DMS 273 (cell line): ENCODE data around the gene LYPD6B.
A peak's percentile ranks its signal among the peaks of the same experiment; 100 is the strongest.

Source experiments
- DNase-seq: peaks from one replicate; lab custom pipeline; 2025; ENCODE audit not compliant: unreplicated experiment; lab: John Stamatoyannopoulos, UW

The LYPD6B gene

DNA sequence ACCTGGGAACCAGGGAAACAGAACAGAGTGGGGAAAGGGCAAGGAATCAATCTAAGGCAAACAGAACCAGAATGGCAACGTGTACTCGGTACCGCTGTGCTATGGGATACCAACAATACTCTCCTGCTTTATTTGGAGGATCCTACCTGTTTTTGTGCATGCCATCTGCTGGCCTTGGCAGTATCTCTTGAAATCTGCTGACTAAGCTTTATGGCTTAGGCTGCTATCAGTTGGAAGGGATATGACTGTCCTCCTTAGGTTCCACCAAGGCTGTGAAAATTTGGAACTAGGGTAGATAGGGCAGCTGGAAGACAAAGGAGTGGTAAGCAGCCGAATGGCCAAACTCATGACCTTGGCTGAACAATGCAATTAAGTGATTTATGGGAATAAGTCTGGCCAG lies 220.6 kb downstream of the LYPD6B start:
- no peak for DNase-seq

DNA sequence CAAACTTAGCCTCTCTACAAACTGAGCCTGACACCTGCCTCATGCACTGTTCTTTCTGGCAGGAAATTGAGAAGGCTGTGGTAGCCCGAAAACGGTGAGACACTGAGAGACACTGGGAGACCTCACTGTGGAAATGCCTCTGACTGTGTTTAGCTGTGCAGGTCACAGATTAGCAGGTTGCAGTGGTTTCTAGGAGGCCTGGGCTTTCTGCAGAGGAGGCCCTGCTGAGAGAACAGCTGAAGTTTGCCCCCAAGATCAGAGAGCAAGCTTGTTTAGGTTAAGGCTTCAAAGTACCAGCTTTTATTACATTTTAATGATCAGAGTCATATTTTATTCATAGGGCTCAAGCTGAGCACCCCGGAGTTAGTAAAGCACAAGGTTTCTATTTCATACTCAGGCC lies 223.2 kb downstream of the LYPD6B start:
- DNase-seq, result peak; percentile 37
